ENCODE measurements around the gene ILRUN. TPM values are rescaled to one million over a fixed set of nuclear protein-coding genes. Genes with fewer than 3 reads are reported as not detected.
"Not testable (repeated sequence)": the region's sequence is repeated elsewhere in the genome, so short reads cannot be mapped to it uniquely, and the experiment has no call there.

Gene ILRUN
- total RNA-seq, 2 donors from 2014 or later, result 89.8 to 114 TPM

DNA sequence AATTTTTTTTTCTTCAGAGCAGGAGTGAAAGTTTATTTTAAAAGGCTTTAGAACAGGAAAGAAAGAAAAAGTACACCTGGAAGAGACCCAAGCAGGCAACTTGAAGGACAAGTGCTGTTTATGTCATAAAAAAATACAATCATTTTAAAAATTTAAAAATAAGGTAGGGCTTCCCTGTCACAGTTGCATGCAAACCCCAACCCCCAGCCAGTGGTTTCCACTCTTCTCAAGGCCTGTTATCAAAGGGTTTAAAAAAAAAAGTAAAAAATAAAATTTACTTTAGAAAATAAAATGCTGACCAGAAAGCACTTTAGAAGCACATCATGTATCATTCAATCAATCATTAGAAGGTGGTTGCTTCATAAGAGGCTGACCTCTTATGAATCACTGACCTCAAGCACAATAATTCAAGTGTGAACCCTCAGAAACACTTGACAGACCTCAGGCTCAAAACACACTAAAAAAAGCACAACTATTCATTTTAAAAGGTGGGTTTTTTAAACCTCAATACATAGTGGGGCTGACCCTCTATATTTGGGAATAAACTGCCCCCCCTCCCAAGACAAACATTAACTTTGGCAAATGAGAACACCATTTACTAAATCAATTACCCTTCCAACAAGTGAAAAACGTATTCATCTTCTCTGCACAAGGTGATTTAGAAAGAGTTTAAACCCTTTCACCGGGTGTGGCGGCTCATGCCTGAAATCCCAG, 15.6 kb downstream of the ILRUN start:
- H3K9me3 ChIP-seq, result no peaks in the 10 kb centered on the region
- H3K27me3 ChIP-seq, result no peaks in the 10 kb centered on the region
- H3K27ac ChIP-seq, result no peak overlapping the region
- DNase-seq (ENCODE audit: low spot score), result no peak
- TF ChIP-seq, protein P1, sequence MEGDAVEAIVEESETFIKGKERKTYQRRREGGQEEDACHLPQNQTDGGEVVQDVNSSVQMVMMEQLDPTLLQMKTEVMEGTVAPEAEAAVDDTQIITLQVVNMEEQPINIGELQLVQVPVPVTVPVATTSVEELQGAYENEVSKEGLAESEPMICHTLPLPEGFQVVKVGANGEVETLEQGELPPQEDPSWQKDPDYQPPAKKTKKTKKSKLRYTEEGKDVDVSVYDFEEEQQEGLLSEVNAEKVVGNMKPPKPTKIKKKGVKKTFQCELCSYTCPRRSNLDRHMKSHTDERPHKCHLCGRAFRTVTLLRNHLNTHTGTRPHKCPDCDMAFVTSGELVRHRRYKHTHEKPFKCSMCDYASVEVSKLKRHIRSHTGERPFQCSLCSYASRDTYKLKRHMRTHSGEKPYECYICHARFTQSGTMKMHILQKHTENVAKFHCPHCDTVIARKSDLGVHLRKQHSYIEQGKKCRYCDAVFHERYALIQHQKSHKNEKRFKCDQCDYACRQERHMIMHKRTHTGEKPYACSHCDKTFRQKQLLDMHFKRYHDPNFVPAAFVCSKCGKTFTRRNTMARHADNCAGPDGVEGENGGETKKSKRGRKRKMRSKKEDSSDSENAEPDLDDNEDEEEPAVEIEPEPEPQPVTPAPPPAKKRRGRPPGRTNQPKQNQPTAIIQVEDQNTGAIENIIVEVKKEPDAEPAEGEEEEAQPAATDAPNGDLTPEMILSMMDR (IDR thresholded peaks at IDR 0.05), result no peak
- H3K4me1 ChIP-seq, result peaks cover 0 to 22% of the 10 kb centered on the region in 2 donors
- H3K36me3 ChIP-seq, result no peaks in the 10 kb centered on the region
- H3K4me3 ChIP-seq, result no peak overlapping the region

- H3K27me3 ChIP-seq; H3K36me3 ChIP-seq; H3K9me3 ChIP-seq; H3K4me3 ChIP-seq; DNase-seq (ENCODE audit: low spot score): not testable (repeated sequence)
- H3K4me1 ChIP-seq, result peaks cover 0 to 22% of the 10 kb centered on the region in 2 donors
- H3K27ac ChIP-seq, result peak overlapping the region in 1 of 2 donors; percentile 2
Observed at GRCh38 chr6:34680313-34680712, 16.3 kb downstream of the ILRUN start.

DNA sequence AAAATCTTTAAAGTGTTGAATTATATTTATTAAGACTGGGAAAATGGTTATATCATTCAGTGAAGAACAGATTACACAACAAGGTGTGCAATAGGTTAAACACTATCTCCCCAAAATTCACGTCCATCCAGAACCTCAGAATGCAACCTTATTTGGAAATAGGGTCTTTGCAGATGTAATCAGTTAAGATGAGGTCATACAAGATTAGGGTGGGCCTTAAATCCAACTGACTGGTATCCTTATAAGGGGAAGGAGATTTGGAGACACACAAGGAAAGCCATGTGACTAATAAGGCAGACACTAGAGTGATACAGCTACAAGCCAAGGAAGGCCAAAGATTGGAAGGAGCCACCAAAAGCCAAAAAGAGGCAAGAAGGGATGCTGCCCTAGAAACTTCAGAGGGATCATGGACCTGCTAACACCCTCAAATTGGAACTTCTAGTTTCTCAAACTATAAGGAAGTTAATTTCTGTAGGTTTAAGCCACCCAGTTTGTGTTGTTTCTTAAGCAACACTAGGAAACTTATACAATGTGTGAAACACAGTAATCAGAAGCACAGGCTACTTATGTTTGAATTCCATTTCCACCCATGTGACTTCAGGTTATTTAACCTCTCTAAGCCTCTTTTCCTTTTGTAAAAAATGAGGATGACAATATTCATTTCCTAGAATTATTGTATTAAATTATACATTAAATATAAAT, 16.9 kb downstream of the ILRUN start:
- Histone ChIP-seq H3K27me3 (no peaks in the 10 kb centered on the region), H3K4me3 (no peak overlapping the region), H3K27ac (peak overlapping the region in 1 of 2 donors; percentile 2), H3K9me3 (no peaks in the 10 kb centered on the region), H3K4me1 (peaks cover 0 to 22% of the 10 kb centered on the region in 2 donors), H3K36me3 (no peaks in the 10 kb centered on the region)
- DNase-seq (ENCODE audit: low spot score), result no peak
- TF ChIP-seq, protein P1 (IDR thresholded peaks at IDR 0.05), result no peak

DNA sequence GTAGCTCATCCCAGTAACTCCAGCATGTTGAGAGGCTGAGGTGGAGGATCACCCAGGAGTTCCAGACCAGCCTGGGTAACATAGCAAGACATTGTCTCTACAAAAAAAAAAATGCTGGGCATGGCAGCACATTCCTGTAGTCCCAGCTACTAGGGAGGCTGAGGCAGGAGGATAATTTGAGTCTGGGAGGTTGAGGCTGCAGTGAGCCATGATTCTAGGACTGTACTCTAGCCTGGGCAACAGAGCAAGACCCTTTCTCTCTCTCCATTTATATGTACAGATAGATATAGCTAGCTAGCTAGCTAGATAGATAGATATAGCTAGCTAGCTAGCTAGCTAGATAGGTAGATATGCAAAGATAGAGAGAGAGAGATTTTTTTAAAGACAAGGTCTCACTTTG, 20.4 kb downstream of the ILRUN start:
- TF ChIP-seq, protein P1 (IDR thresholded peaks at IDR 0.05), result no peak
- Histone ChIP-seq H3K27me3 (no peaks in the 10 kb centered on the region), H3K36me3 (no peaks in the 10 kb centered on the region), H3K9me3 (no peaks in the 10 kb centered on the region), H3K27ac (no peak overlapping the region), H3K4me3 (no peak overlapping the region), H3K4me1 (peaks cover 0 to 52% of the 10 kb centered on the region in 2 donors)
- no peak for DNase-seq (ENCODE audit: low spot score)

DNA sequence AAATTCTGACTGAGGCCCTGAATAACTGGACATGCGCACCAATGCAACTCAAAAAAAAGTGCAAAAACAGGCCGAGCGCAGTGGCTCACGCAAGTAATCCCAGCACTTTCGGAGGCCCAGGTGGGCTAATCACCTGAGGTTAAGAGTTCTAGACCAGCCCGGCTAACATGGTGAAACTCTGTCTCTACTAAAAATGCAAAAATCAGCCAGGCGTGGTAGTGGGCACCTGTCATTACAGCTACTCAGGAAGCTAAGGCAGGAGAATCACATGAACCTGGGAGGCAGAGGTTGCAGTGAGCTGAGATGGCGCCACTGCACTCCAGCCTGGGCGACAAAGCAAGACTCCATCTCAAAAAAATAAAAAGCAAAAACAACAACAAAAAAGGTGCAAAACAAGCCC, 21.6 kb downstream of the ILRUN start:
- H3K27me3 ChIP-seq; H3K36me3 ChIP-seq; H3K9me3 ChIP-seq; H3K4me3 ChIP-seq; DNase-seq (ENCODE audit: low spot score); H3K27ac ChIP-seq: not testable (repeated sequence)
- H3K4me1 ChIP-seq, result peaks cover 0 to 44% of the 10 kb centered on the region in 2 donors

- Histone ChIP-seq H3K4me1 (peaks cover 0 to 38% of the 10 kb centered on the region in 2 donors), H3K36me3 (no peaks in the 10 kb centered on the region), H3K27me3 (no peaks in the 10 kb centered on the region), H3K9me3 (no peaks in the 10 kb centered on the region), H3K4me3 (no peak overlapping the region), H3K27ac (no peak overlapping the region)
- TF ChIP-seq, protein P1 (IDR thresholded peaks at IDR 0.05), result no peak
- no peak for DNase-seq (ENCODE audit: low spot score)
Observed at GRCh38 chr6:34674268-34674639, 22.3 kb downstream of the ILRUN start.

Measured in right atrium auricular region (tissue), 2 donors.